Choroid plexus epithelial cell (primary cell): Measurements from ENCODE around the gene RRBP1.

Source experiments
- DNase-seq: peaks from one replicate; pipeline ENCODE4 v3.0.0-alpha.2; 2010; ENCODE audit warnings: low read depth
- H3K4me3 ChIP-seq: 2 replicates; pipeline ENCODE4 v1.5.1; 2011; ENCODE audit warnings: low read depth, mild to moderate bottlenecking, control low read depth, low read length, moderate library complexity
- CTCF ChIP-seq: conservative IDR thresholded peaks from 2 replicates; pipeline ENCODE4 v1.5.1; 2011; ENCODE audit warnings: low read depth, mild to moderate bottlenecking, control low read depth, inconsistent platforms, low read length, moderate library complexity

RRBP1 gene

GRCh38 chr20:17648791-17649730, 33.0 kb downstream of the RRBP1 start:
- DNase-seq: peak; percentile 41
- peak; percentile 50 for TF ChIP-seq CTCF
- no peak overlapping the region for H3K4me3 ChIP-seq

- no peak for DNase-seq
- no peak overlapping the region for H3K4me3 ChIP-seq
- TF ChIP-seq CTCF: no peak
These were observed 33.8 kb downstream of the RRBP1 start for GRCh38 chr20:17648315-17648646.

GRCh38 chr20:17647391-17648314, 34.4 kb downstream of the RRBP1 start:
- TF ChIP-seq CTCF: no peak
- no peak for DNase-seq
- H3K4me3 ChIP-seq: no peak overlapping the region

GRCh38 chr20:17646961-17647301, 35.1 kb downstream of the RRBP1 start:
- DNase-seq: no peak
- H3K4me3 ChIP-seq: no peak overlapping the region
- TF ChIP-seq CTCF: no peak

- TF ChIP-seq CTCF: no peak
- no peak for DNase-seq
- H3K4me3 ChIP-seq: no peak overlapping the region
These were observed 35.7 kb downstream of the RRBP1 start for GRCh38 chr20:17646209-17646960.

- no peak for DNase-seq
- no peak for TF ChIP-seq CTCF
- H3K4me3 ChIP-seq: no peak overlapping the region
These were observed 36.4 kb downstream of the RRBP1 start for GRCh38 chr20:17645546-17646208.
